Prostate gland (tissue), 2 donors: ENCODE data around the gene STAB2.

Experiments
- POLR2AphosphoS5 ChIP-seq: sonication (generic); formaldehyde crosslinking; IDR thresholded peaks from one replicate; pipeline ENCODE4 v1.6.1; 2017; ENCODE audit warnings: antibody characterized with exemption
- TF ChIP-seq, protein P1 (sequence below), 4 experiments: fragments of 200-600 bp in 2 of 4; fragments of 450-650 bp in 2 of 4; sonication (generic) in 2 of 4; IDR thresholded peaks; 1 replicate in 3 of 4; 2 replicates in 1 of 4; pipeline ENCODE4 v1.5.1; 2016 to 2019; ENCODE audit warnings: antibody characterized with exemption in 4 of 4, mild to moderate bottlenecking in 2 of 4, moderate library complexity in 2 of 4

DNA sequence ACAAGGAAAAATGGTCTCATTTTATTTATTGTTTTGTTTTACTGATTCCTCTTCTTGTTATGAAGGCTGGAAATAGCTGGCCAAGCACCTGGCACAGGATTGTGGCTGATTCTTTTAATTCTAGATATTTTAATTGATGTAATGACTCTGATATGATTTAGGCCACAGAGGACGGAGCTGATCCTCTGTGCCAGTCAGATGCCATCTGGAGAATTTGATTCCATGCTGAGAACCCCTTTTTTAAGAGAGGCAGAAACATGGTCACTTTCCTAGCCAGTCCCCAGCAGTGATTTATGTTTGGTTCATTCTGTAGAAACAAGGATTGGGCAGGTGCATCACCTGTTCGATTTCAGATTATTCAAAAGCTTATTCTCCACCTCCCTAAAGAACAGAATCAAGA, 77.6 kb downstream of the STAB2 start:
- no peak for TF ChIP-seq POLR2AphosphoS5
- TF ChIP-seq, protein P1, sequence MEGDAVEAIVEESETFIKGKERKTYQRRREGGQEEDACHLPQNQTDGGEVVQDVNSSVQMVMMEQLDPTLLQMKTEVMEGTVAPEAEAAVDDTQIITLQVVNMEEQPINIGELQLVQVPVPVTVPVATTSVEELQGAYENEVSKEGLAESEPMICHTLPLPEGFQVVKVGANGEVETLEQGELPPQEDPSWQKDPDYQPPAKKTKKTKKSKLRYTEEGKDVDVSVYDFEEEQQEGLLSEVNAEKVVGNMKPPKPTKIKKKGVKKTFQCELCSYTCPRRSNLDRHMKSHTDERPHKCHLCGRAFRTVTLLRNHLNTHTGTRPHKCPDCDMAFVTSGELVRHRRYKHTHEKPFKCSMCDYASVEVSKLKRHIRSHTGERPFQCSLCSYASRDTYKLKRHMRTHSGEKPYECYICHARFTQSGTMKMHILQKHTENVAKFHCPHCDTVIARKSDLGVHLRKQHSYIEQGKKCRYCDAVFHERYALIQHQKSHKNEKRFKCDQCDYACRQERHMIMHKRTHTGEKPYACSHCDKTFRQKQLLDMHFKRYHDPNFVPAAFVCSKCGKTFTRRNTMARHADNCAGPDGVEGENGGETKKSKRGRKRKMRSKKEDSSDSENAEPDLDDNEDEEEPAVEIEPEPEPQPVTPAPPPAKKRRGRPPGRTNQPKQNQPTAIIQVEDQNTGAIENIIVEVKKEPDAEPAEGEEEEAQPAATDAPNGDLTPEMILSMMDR (IDR thresholded peaks at IDR 0.05): no peak
